ENCODE data around the gene ZBTB5. TPM values are rescaled to one million over a fixed set of nuclear protein-coding genes. Genes with fewer than 3 reads are reported as not detected.

The ZBTB5 gene
- total and polyA plus RNA-seq, 2 of the 8 experiments (the other 6 are each of a cell fraction or from before 2014, with no cell fraction given) = 13.3 to 14.5 TPM

DNA sequence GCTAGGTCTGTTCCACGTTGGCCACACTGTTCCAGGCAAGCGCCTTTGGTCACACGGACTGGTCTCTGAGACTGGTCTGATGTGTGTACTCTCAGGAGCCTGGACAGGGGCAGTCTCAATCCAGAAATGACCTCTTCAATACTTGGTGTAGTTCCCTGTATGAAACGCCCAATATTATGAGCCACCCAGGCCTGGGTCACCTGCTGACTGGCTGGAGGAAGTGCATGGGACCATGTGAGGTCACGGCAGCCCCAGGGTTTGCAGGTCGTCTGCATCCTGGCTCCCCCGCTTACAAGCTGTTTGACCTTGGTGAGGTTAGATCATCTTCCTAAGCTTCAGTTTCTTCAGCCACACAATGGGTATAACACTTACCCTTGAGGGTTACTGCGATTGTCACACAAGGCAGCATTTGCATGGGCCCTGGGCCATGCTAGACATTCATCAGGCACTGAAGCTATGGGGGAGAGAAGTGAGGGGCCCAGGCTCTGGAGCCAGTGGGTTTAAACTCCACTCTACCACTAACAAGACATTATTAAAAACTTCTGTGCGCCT, 47.9 kb downstream of the ZBTB5 start:
- H2BK120ac ChIP-seq (replicated peaks; ENCODE audit: low read depth, low read length) = no peak overlapping the region
- no peak overlapping the region for H3K23ac ChIP-seq (ENCODE audit: insufficient read length)
- H4K8ac ChIP-seq (ENCODE audit: extremely low read depth, insufficient read depth, low read length) = no peak overlapping the region
- H3K4me2 ChIP-seq (ENCODE audit: insufficient read depth in 1 of 2, low read depth in 2 of 2, low read length in 2 of 2) = no peak overlapping the region
- H3K27me3 ChIP-seq (replicated peaks in 1 of 4; ENCODE audit: control insufficient read depth in 3 of 4, extremely low read depth in 1 of 4, insufficient read depth in 3 of 4, low read length in 3 of 4) = no peaks in the 10 kb centered on the region
- H3K4me3 ChIP-seq (ENCODE audit: extremely low read depth in 1 of 4, insufficient read depth in 2 of 4, low read depth in 3 of 4, low read length in 4 of 4) = no peak overlapping the region
- H3K14ac ChIP-seq (ENCODE audit: insufficient read length) = no peak overlapping the region
- H2BK12ac ChIP-seq (ENCODE audit: low read depth, low read length) = no peak overlapping the region; the same call in 1 of the 2 replicates
- no peak overlapping the region for H3K9ac ChIP-seq (replicated peaks in 1 of 4; ENCODE audit: extremely low read depth in 1 of 4, low read depth in 3 of 4, low read length in 3 of 4)
- peak overlapping the region; percentile 31 for H4K91ac ChIP-seq (replicated peaks; ENCODE audit: insufficient read length, low read length)
- no peaks in the 10 kb centered on the region for H4K20me1 ChIP-seq (replicated peaks in 1 of 2; ENCODE audit: control insufficient read depth in 1 of 2, insufficient read depth in 2 of 2, low read length in 2 of 2)
- ChIA-PET CTCF (ENCODE audit: partially characterized antibody) (interaction anchor here (0.5 to 2.0 kb wide), 3 partner anchors 10 to 534 kb away, joined by 3 to 9 read pairs (median 3); no protein-coding TSS in a partner anchor), POLR2A (ENCODE audit: partially characterized antibody) (interaction anchor here (0.9 to 2.4 kb wide), 4 partner anchors 12 to 49 kb away, joined by 3 to 7 read pairs (median 5); no protein-coding TSS in a partner anchor)
- no peak overlapping the region for H3K27ac ChIP-seq (ENCODE audit: low read depth, low read length)
- H2BK5ac ChIP-seq (ENCODE audit: low read depth, low read length) = peak overlapping the region; percentile 18; the same call in 1 of the 2 replicates
- H3K79me1 ChIP-seq (ENCODE audit: low read depth, low read length) = no peaks in the 10 kb centered on the region
- no peaks in the 10 kb centered on the region for H3K9me3 ChIP-seq (ENCODE audit: insufficient read depth in 2 of 2, low read depth in 1 of 2, low read length in 1 of 2)
- no peak overlapping the region for H3K18ac ChIP-seq (ENCODE audit: extremely low read depth, low read length)
- no peak for DNase-seq (ENCODE audit: low read depth in 1 of 2, low spot score in 2 of 2)
- H4K5ac ChIP-seq (ENCODE audit: insufficient read length, low read depth, low read length) = no peak overlapping the region
- no peak overlapping the region for H3K56ac ChIP-seq (replicated peaks; ENCODE audit: insufficient read length, low read depth, low read length)
- H3K4me1 ChIP-seq (replicated peaks in 1 of 4; ENCODE audit: control insufficient read depth in 3 of 4, insufficient read depth in 4 of 4, low read length in 3 of 4) = peaks cover 2 to 21% (median 14%) of the 10 kb centered on the region in 4 experiments
- no peak overlapping the region; the same call in 1 of the 2 replicates for H2BK20ac ChIP-seq (ENCODE audit: low read length)
- no peak overlapping the region for H2AFZ ChIP-seq (ENCODE audit: low read length)
- WGBS, 2 experiments (ENCODE audit: extremely low coverage in 1 of 2, insufficient coverage in 1 of 2, insufficient read length in 1 of 2, insufficient replicate concordance in 2 of 2, low coverage in 1 of 2, low lambda C conversion rate in 2 of 2, missing lambda C conversion rate in 1 of 2) = 93% methylated on average over 9 of the region's 9 CpGs; no CpG with 5 or more reads in 1 of the 2 experiments
- peaks cover 2% of the 10 kb centered on the region; the same call in 1 of the 2 replicates for H3K23me2 ChIP-seq (ENCODE audit: low read depth, low read length)
- FAIRE-seq = no peak
- H2BK15ac ChIP-seq (ENCODE audit: low read length) = peak overlapping the region; percentile 76; the same call in 1 of the 2 replicates
- peak overlapping the region; percentile 10; the same call in 1 of the 2 replicates for H2AK5ac ChIP-seq (ENCODE audit: low read depth, low read length)
- H3K79me2 ChIP-seq (ENCODE audit: control insufficient read depth in 1 of 2, insufficient read depth in 2 of 2, low read length in 2 of 2) = no peaks in the 10 kb centered on the region
- no peak overlapping the region for H3K4ac ChIP-seq (replicated peaks; ENCODE audit: insufficient read length, low read depth, low read length)
- no peaks in the 10 kb centered on the region for H3K36me3 ChIP-seq (ENCODE audit: control insufficient read depth in 2 of 4, insufficient read depth in 4 of 4, low read length in 3 of 4)
- TF ChIP-seq E2F6 (IDR thresholded peaks at IDR 0.05) (no peak), KDM1A (IDR thresholded peaks at IDR 0.05; ENCODE audit: borderline replicate concordance, low read length) (no peak), SIRT6 (IDR thresholded peaks at IDR 0.05; ENCODE audit: low read length) (no peak), RXRA (IDR thresholded peaks at IDR 0.05; ENCODE audit: insufficient read depth, low read depth, low read length) (no peak), GTF2F1 (IDR thresholded peaks at IDR 0.05; ENCODE audit: borderline replicate concordance, low read depth, low read length) (no peak), RNF2 (IDR thresholded peaks at IDR 0.05; ENCODE audit: borderline replicate concordance, low read depth, low read length, missing control alignments, poor library complexity, severe bottlenecking) (no peak), ZNF274 (IDR thresholded peaks at IDR 0.05; ENCODE audit: borderline replicate concordance, extremely low read depth, low read length) (no peak), BRCA1 (IDR thresholded peaks at IDR 0.05; ENCODE audit: low read depth, low read length) (no peak), TAF1 (IDR thresholded peaks at IDR 0.05; ENCODE audit: low read depth, low read length) (no peak), CBX8 (IDR thresholded peaks at IDR 0.05; ENCODE audit: borderline replicate concordance, low read depth, low read length) (no peak), TAF7 (optimal IDR thresholded peaks at IDR 0.05; ENCODE audit: borderline replicate concordance, low read depth, low read length) (no peak), TEAD4 (IDR thresholded peaks at IDR 0.05; ENCODE audit: low read depth, low read length) (no peak)

Data from H1 (cell line).